Activated naive CD4-positive, alpha-beta T cell treated with anti-CD3 and anti-CD28 coated beads, Interleukin-2, amount 10 ng/mL, durations not matched to agents 7 days and 5 days (primary cell): ENCODE data around the gene ANO1.

Source experiments
- CTCF ChIA-PET: fragments of 350-600 bp; sonication (Branson Sonifier 250); formaldehyde crosslinking; loops from one replicate; lab custom pipeline; 2021; ENCODE audit warnings: antibody characterized with exemption; lab: Charles Lee
- DNase-seq: peaks from one replicate; pipeline ENCODE4 v3.0.0-alpha.2; 2020
- H3K27ac Mint-ChIP-seq: one replicate; pipeline ENCODE4 v1.8.0; 2021; ENCODE audit warnings: mild to moderate bottlenecking, moderate library complexity, mixed read lengths
- H3K27me3 Mint-ChIP-seq: one replicate; pipeline ENCODE4 v1.8.0; 2021; ENCODE audit warnings: mild to moderate bottlenecking, mixed read lengths
- H3K36me3 Mint-ChIP-seq: one replicate; pipeline ENCODE4 v1.8.0; 2021; ENCODE audit warnings: mixed read lengths
- H3K4me1 Mint-ChIP-seq: one replicate; pipeline ENCODE4 v1.8.0; 2021; ENCODE audit warnings: mixed read lengths
- H3K4me3 Mint-ChIP-seq: one replicate; pipeline ENCODE4 v1.8.0; 2021; ENCODE audit warnings: mild to moderate bottlenecking, moderate library complexity, mixed read lengths
- H3K9me3 Mint-ChIP-seq: one replicate; pipeline ENCODE4 v1.8.0; 2021; ENCODE audit warnings: mixed read lengths

ANO1 gene

GRCh38 chr11:70104961-70105360 lies 26.8 kb downstream of the ANO1 start:
- no peaks in the 10 kb centered on the region for H3K9me3 Mint-ChIP-seq
- no peak for DNase-seq
- H3K36me3 Mint-ChIP-seq, result no peaks in the 10 kb centered on the region
- no peak overlapping the region for H3K4me3 Mint-ChIP-seq
- CTCF ChIA-PET, result no interaction called here
- H3K4me1 Mint-ChIP-seq, result no peaks in the 10 kb centered on the region
- H3K27ac Mint-ChIP-seq, result no peak overlapping the region
- peaks cover 12% of the 10 kb centered on the region for H3K27me3 Mint-ChIP-seq

GRCh38 chr11:70105369-70105754 lies 27.2 kb downstream of the ANO1 start:
- no peaks in the 10 kb centered on the region for H3K4me1 Mint-ChIP-seq
- CTCF ChIA-PET, result no interaction called here
- no peak for DNase-seq
- peaks cover 12% of the 10 kb centered on the region for H3K27me3 Mint-ChIP-seq
- H3K4me3 Mint-ChIP-seq, result no peak overlapping the region
- no peaks in the 10 kb centered on the region for H3K36me3 Mint-ChIP-seq
- no peaks in the 10 kb centered on the region for H3K9me3 Mint-ChIP-seq
- H3K27ac Mint-ChIP-seq, result no peak overlapping the region

DNA sequence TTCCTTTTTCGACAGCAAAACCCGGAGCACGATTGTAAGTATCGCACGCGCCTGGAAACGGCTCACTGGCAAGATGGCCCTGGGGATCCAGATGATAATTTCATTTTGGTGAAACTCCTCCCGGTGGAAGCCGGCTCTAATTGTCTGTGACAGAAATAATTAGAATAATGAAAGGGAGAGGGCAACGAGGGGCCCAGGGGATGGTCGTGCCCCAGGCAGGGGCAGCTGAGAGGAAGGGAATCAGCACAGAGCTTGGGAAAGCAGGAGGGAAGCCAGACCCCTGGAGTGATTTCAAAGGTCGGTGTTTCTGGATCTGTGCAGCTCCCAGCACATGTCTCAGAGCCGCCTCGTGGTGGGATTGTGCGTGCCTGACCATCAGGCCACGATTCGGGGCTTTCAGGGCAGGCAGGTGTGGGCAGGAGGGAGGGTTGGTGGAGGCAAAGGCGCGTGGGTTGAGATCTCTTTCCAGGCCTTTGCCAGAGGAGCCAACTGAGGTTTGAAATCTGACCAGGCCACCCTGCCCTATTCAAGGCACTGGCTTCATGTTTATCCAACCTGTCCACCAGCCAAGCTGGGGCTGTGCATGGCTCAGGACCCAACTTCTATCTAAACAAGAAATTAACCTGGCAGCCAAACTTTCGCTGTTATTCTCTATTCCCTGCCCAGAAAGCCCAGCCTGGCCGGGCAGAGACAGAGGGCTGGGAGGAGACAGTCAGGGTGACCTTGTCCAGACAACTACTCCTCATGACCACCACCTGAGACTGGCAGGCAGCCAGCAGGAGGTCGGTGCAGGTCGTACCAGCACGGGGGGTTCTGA lies 27.8 kb downstream of the ANO1 start:
- H3K27me3 Mint-ChIP-seq, result peaks cover 12% of the 10 kb centered on the region
- H3K4me1 Mint-ChIP-seq, result no peaks in the 10 kb centered on the region
- H3K4me3 Mint-ChIP-seq, result no peak overlapping the region
- H3K27ac Mint-ChIP-seq, result no peak overlapping the region
- no peaks in the 10 kb centered on the region for H3K9me3 Mint-ChIP-seq
- DNase-seq, result no peak
- no peaks in the 10 kb centered on the region for H3K36me3 Mint-ChIP-seq
- CTCF ChIA-PET, result no interaction called here

DNA sequence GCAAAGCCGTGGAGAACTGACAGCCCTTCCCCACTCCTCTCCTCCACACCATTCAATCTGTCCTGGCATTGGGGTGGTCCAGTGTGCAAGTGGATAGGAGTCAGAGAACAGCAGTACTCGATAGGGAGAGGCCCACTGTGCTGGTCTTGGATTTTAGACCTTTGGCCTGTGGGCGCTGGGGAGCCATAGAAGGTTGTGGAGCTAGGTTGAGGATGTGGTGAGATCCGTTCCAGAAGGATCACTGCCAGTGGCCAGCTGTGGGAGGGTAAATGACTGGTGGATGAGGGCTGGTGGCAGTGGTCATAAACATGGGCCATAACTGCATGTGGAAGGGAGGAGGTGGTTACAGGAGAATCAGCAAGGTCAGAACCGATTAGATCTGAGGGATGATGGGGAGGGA lies 28.6 kb downstream of the ANO1 start:
- DNase-seq, result no peak
- Mint-ChIP-seq H3K27ac (no peak overlapping the region), H3K27me3 (peaks cover 18% of the 10 kb centered on the region), H3K36me3 (no peaks in the 10 kb centered on the region), H3K4me1 (peaks cover 3% of the 10 kb centered on the region), H3K4me3 (no peak overlapping the region), H3K9me3 (no peaks in the 10 kb centered on the region)
- CTCF ChIA-PET, result no interaction called here

DNA sequence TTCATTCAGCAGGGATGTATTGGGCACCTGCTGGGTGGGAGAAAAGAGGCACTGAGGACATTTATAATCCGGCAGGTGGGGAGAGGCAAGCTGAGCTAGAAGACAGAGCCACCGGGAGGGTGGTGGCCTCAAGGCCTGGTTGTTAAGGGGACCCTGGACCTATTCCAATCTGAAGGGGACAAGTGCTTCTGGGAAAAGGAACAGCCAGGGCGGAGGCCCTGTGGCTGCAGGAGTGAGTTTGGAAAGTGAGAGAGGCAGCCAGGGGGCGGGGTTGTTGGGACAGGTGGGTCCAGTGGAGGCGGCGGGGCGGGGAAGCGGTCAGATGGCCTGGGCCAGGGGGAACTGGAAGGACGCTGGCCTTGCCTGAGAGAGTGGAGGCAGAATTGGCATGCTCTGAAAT lies 29.1 kb downstream of the ANO1 start:
- Mint-ChIP-seq H3K27me3 (peaks cover 23% of the 10 kb centered on the region), H3K9me3 (no peaks in the 10 kb centered on the region), H3K36me3 (no peaks in the 10 kb centered on the region), H3K4me1 (peaks cover 3% of the 10 kb centered on the region), H3K4me3 (no peak overlapping the region), H3K27ac (no peak overlapping the region)
- CTCF ChIA-PET, result no interaction called here
- no peak for DNase-seq

- CTCF ChIA-PET, result no interaction called here
- DNase-seq, result no peak
- no peak overlapping the region for H3K27ac Mint-ChIP-seq
- H3K27me3 Mint-ChIP-seq, result peaks cover 27% of the 10 kb centered on the region
- no peaks in the 10 kb centered on the region for H3K9me3 Mint-ChIP-seq
- no peak overlapping the region for H3K4me3 Mint-ChIP-seq
- peaks cover 3% of the 10 kb centered on the region for H3K4me1 Mint-ChIP-seq
- H3K36me3 Mint-ChIP-seq, result no peaks in the 10 kb centered on the region
Observed at GRCh38 chr11:70107756-70108155, 29.6 kb downstream of the ANO1 start.

GRCh38 chr11:70108250-70108649 lies 30.1 kb downstream of the ANO1 start:
- Mint-ChIP-seq H3K4me3 (no peak overlapping the region), H3K36me3 (no peaks in the 10 kb centered on the region), H3K27ac (no peak overlapping the region), H3K9me3 (no peaks in the 10 kb centered on the region), H3K4me1 (peaks cover 3% of the 10 kb centered on the region), H3K27me3 (peaks cover 32% of the 10 kb centered on the region)
- no peak for DNase-seq
- CTCF ChIA-PET, result no interaction called here

DNA sequence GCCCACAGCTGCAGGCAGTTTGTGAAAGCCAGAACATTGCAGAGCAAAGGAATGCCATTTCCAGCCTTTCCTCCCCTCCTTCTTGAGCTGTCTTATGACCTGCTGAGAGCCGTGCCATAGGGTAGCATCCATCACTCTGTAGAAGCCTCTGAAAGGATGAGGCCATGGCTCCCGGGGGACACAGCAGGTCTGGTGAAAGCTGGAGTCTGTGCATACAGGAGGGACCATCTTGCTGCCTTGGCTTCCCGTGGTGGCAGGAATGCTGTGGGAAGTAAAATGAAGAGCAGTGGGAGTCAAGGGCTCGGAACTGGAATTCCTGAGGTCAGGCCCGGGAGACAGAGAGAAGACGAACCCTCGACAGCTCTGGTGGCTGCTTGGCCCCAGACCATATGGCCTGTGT lies 30.9 kb downstream of the ANO1 start:
- no peak for DNase-seq
- Mint-ChIP-seq H3K27me3 (peaks cover 34% of the 10 kb centered on the region), H3K4me3 (no peak overlapping the region), H3K9me3 (no peaks in the 10 kb centered on the region), H3K4me1 (peaks cover 3% of the 10 kb centered on the region), H3K36me3 (no peaks in the 10 kb centered on the region), H3K27ac (no peak overlapping the region)
- CTCF ChIA-PET, result no interaction called here

DNA sequence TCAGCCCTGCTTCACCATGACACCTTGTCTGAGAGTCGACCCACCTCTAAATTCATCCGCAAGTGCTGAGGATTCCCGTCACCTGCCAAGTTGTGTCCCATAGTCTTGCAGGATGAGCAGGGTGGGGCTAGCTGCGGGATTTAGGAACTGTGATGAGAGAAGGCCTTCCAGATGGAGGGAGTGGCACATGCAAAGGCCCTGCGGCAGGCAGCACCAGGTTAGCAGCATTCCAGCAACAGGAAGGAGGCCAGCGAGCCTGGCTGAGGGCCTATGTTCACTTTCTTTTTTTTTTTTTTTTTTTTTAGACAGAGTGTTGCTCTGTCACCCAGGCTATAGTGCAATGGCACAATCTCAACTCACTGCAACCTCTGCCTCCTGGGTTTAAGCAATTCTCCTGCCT lies 31.8 kb downstream of the ANO1 start:
- Mint-ChIP-seq H3K4me3 (no peak overlapping the region), H3K27ac (no peak overlapping the region), H3K9me3 (no peaks in the 10 kb centered on the region), H3K27me3 (peaks cover 33% of the 10 kb centered on the region), H3K36me3 (no peaks in the 10 kb centered on the region), H3K4me1 (peaks cover 3% of the 10 kb centered on the region)
- DNase-seq, result no peak
- CTCF ChIA-PET, result no interaction called here

GRCh38 chr11:70110538-70111055 lies 32.5 kb downstream of the ANO1 start:
- Mint-ChIP-seq H3K9me3 (no peaks in the 10 kb centered on the region), H3K27ac (no peak overlapping the region), H3K4me3 (no peak overlapping the region), H3K27me3 (peaks cover 30% of the 10 kb centered on the region), H3K4me1 (peaks cover 3% of the 10 kb centered on the region), H3K36me3 (no peaks in the 10 kb centered on the region)
- CTCF ChIA-PET, result no interaction called here
- DNase-seq, result no peak

GRCh38 chr11:70111269-70112016 lies 33.3 kb downstream of the ANO1 start:
- no peak overlapping the region for H3K4me3 Mint-ChIP-seq
- no peaks in the 10 kb centered on the region for H3K9me3 Mint-ChIP-seq
- no peaks in the 10 kb centered on the region for H3K36me3 Mint-ChIP-seq
- CTCF ChIA-PET, result interaction anchor here (0.8 kb wide), 1 partner anchor 125 kb away, joined by 3 read pairs; no protein-coding TSS in a partner anchor
- no peak overlapping the region for H3K27ac Mint-ChIP-seq
- peaks cover 30% of the 10 kb centered on the region for H3K27me3 Mint-ChIP-seq
- peaks cover 3% of the 10 kb centered on the region for H3K4me1 Mint-ChIP-seq
- DNase-seq, result no peak

- Mint-ChIP-seq H3K4me1 (peaks cover 3% of the 10 kb centered on the region), H3K9me3 (no peaks in the 10 kb centered on the region), H3K36me3 (no peaks in the 10 kb centered on the region), H3K27ac (no peak overlapping the region), H3K27me3 (peaks cover 29% of the 10 kb centered on the region), H3K4me3 (no peak overlapping the region)
- DNase-seq, result no peak
- CTCF ChIA-PET, result interaction anchor here (0.8 kb wide), 1 partner anchor 125 kb away, joined by 3 read pairs; no protein-coding TSS in a partner anchor
Observed at GRCh38 chr11:70112017-70112434, 33.9 kb downstream of the ANO1 start.

- no peak overlapping the region for H3K4me3 Mint-ChIP-seq
- H3K27ac Mint-ChIP-seq, result no peak overlapping the region
- H3K36me3 Mint-ChIP-seq, result no peaks in the 10 kb centered on the region
- peaks cover 26% of the 10 kb centered on the region for H3K27me3 Mint-ChIP-seq
- no peaks in the 10 kb centered on the region for H3K9me3 Mint-ChIP-seq
- CTCF ChIA-PET, result no interaction called here
- DNase-seq, result no peak
- H3K4me1 Mint-ChIP-seq, result peaks cover 3% of the 10 kb centered on the region
Observed at GRCh38 chr11:70113801-70114200, 35.7 kb downstream of the ANO1 start.

GRCh38 chr11:70115778-70116177 lies 37.7 kb downstream of the ANO1 start:
- Mint-ChIP-seq H3K36me3 (no peaks in the 10 kb centered on the region), H3K27me3 (peaks cover 23% of the 10 kb centered on the region), H3K4me1 (peaks cover 3% of the 10 kb centered on the region), H3K4me3 (no peak overlapping the region), H3K27ac (no peak overlapping the region), H3K9me3 (no peaks in the 10 kb centered on the region)
- CTCF ChIA-PET, result no interaction called here
- DNase-seq, result no peak
